ENCODE data around the gene ZNF341. TPM values are rescaled to one million over a fixed set of nuclear protein-coding genes. Genes with fewer than 3 reads are reported as not detected.
A peak's percentile ranks its signal among the peaks of the same experiment; 100 is the strongest.
"Not testable (repeated sequence)": the region's sequence is repeated elsewhere in the genome, so short reads cannot be mapped to it uniquely, and the experiment has no call there.

ZNF341 gene
- total RNA-seq, 2 donors from 2014 or later: 1.8 to 2.3 TPM

GRCh38 chr20:33791021-33791420, 59.2 kb downstream of the ZNF341 start:
- no peak overlapping the region for H3K27ac ChIP-seq
- DNase-seq (ENCODE audit: low spot score) (no peak), ATAC-seq (ENCODE audit: insufficient number of reproducible peaks, low FRiP score, low read depth) (no peak)
- TF ChIP-seq CTCF (IDR thresholded peaks at IDR 0.05): no peak
- no peak overlapping the region for H3K4me3 ChIP-seq
- H3K4me1 ChIP-seq (ENCODE audit: control insufficient read depth in 1 of 2, low read depth in 2 of 2): peaks cover 0 to 8% of the 10 kb centered on the region in 2 donors
- H3K36me3 ChIP-seq: no peaks in the 10 kb centered on the region
- no peaks in the 10 kb centered on the region for H3K27me3 ChIP-seq (replicated peaks; ENCODE audit: insufficient read depth)
- H3K9me3 ChIP-seq: no peaks in the 10 kb centered on the region

- Histone ChIP-seq H3K9me3 (no peaks in the 10 kb centered on the region), H3K27me3 (replicated peaks; ENCODE audit: insufficient read depth) (no peaks in the 10 kb centered on the region), H3K36me3 (no peaks in the 10 kb centered on the region), H3K4me1 (ENCODE audit: control insufficient read depth in 1 of 2, low read depth in 2 of 2) (peaks cover 0 to 8% of the 10 kb centered on the region in 2 donors), H3K27ac (no peak overlapping the region), H3K4me3 (no peak overlapping the region)
- no peak for TF ChIP-seq CTCF (IDR thresholded peaks at IDR 0.05)
- DNase-seq (ENCODE audit: low spot score): no peak
- no peak for ATAC-seq (ENCODE audit: insufficient number of reproducible peaks, low FRiP score, low read depth)
Observed at GRCh38 chr20:33791540-33791939, 59.7 kb downstream of the ZNF341 start.

GRCh38 chr20:33791959-33792597, 60.3 kb downstream of the ZNF341 start:
- TF ChIP-seq CTCF (IDR thresholded peaks at IDR 0.05): peak; percentile 61
- no peaks in the 10 kb centered on the region for H3K9me3 ChIP-seq
- no peak for DNase-seq (ENCODE audit: low spot score)
- ATAC-seq (ENCODE audit: insufficient number of reproducible peaks, low FRiP score, low read depth): no peak
- H3K4me3 ChIP-seq: no peak overlapping the region
- peaks cover 0 to 8% of the 10 kb centered on the region in 2 donors for H3K4me1 ChIP-seq (ENCODE audit: control insufficient read depth in 1 of 2, low read depth in 2 of 2)
- no peak overlapping the region for H3K27ac ChIP-seq
- no peaks in the 10 kb centered on the region for H3K27me3 ChIP-seq (replicated peaks; ENCODE audit: insufficient read depth)
- H3K36me3 ChIP-seq: no peaks in the 10 kb centered on the region

GRCh38 chr20:33792598-33792989, 60.8 kb downstream of the ZNF341 start:
- not testable (repeated sequence) for H3K4me3 ChIP-seq; H3K36me3 ChIP-seq; H3K9me3 ChIP-seq; H3K27ac ChIP-seq; H3K27me3 ChIP-seq (replicated peaks; ENCODE audit: insufficient read depth); DNase-seq (ENCODE audit: low spot score); H3K4me1 ChIP-seq (ENCODE audit: control insufficient read depth in 1 of 2, low read depth in 2 of 2); ATAC-seq (ENCODE audit: insufficient number of reproducible peaks, low FRiP score, low read depth)

GRCh38 chr20:33793011-33793931, 61.5 kb downstream of the ZNF341 start:
- H3K4me1 ChIP-seq (ENCODE audit: control insufficient read depth in 1 of 2, low read depth in 2 of 2): peaks cover 0 to 8% of the 10 kb centered on the region in 2 donors
- H3K27ac ChIP-seq: no peak overlapping the region
- ATAC-seq (ENCODE audit: insufficient number of reproducible peaks, low FRiP score, low read depth): no peak
- no peak overlapping the region for H3K4me3 ChIP-seq
- no peaks in the 10 kb centered on the region for H3K9me3 ChIP-seq
- H3K27me3 ChIP-seq (replicated peaks; ENCODE audit: insufficient read depth): no peaks in the 10 kb centered on the region
- DNase-seq (ENCODE audit: low spot score): no peak
- no peaks in the 10 kb centered on the region for H3K36me3 ChIP-seq
- TF ChIP-seq CTCF (IDR thresholded peaks at IDR 0.05): no peak
